ENCODE results near the gene TANC2.

The TANC2 gene

DNA sequence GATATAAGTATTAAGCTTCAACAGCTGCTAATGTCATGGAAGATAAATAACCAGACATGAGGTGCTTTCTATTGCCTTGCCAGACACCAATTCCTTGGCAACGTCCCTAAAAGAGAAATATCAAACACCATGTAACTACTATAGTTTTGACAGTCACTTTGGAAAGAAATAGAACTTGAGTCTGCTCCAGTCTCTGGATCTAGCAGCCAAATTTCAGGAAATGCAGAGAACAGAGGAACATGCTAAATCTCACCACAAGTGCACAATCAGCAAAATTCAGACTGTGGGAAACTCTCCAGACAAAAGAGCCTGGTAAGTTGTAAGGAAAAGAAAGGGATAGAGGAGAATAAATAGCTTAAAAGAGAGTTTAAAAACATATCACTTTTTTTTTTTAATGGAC lies 28.4 kb upstream of the TANC2 start:
- Mint-ChIP-seq H3K4me3 (no peak overlapping the region), H3K27ac (no peak overlapping the region), H3K27me3 (ENCODE audit: low read depth) (peaks cover 24% of the 10 kb centered on the region), H3K4me1 (ENCODE audit: low read depth) (no peaks in the 10 kb centered on the region), H3K9me3 (peaks cover 16% of the 10 kb centered on the region), H3K36me3 (ENCODE audit: low read depth) (no peaks in the 10 kb centered on the region)

DNA sequence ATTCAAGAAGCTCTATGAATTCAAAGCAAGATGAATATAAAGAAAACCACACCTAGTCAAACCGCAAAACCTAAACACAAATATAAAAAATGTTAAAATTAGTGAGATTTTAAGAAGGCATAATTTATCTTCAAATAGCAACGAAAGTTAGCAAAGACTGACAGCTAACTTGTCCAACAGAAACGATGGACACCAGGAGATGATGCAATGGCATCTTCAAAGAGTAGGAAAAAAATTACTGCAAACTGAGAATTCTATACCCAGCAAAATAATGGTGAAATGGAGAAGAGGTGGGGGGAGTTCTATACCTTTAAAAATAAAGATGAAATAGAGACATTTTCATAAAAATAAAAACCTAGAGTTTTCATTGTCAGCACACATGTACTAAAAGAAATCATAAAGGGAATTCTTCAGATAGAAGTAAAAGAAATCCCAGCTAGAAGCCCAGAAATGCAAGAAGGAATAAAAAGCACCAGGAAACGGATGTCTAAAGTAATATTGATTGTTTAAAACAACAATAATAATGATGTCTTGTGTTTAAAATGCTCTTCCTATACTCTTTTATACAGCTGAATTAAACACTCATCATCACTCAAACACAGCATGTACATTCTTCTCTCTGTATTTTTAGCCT lies 24.6 kb upstream of the TANC2 start:
- H3K4me3 Mint-ChIP-seq, result no peak overlapping the region
- no peak overlapping the region for H3K27ac Mint-ChIP-seq
- H3K4me1 Mint-ChIP-seq (ENCODE audit: low read depth), result no peaks in the 10 kb centered on the region
- H3K36me3 Mint-ChIP-seq (ENCODE audit: low read depth), result no peaks in the 10 kb centered on the region
- H3K27me3 Mint-ChIP-seq (ENCODE audit: low read depth), result peaks cover 27% of the 10 kb centered on the region
- H3K9me3 Mint-ChIP-seq, result peaks cover 16% of the 10 kb centered on the region

DNA sequence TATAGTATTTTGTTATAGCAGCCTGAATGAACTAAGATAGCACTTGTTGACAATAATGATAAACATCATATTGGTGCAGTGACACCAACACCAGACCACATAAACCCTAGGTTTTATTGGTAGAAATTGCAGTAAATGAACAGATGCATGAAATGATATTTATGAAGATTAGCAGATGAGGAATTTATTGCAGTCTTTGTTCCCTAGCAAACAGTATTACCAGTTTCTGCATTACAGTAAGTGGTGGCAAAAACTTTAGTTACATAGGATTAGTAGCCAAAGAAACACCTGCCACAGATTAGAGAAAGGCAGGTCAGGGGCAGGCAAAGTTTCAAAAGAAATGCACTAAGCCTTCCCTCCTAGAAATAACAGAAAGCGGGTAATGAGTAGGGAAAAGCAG lies 17.7 kb upstream of the TANC2 start:
- no peak overlapping the region for H3K27ac Mint-ChIP-seq
- H3K4me3 Mint-ChIP-seq, result no peak overlapping the region
- H3K27me3 Mint-ChIP-seq (ENCODE audit: low read depth), result peaks cover 14% of the 10 kb centered on the region
- no peaks in the 10 kb centered on the region for H3K9me3 Mint-ChIP-seq
- H3K4me1 Mint-ChIP-seq (ENCODE audit: low read depth), result no peaks in the 10 kb centered on the region
- H3K36me3 Mint-ChIP-seq (ENCODE audit: low read depth), result no peaks in the 10 kb centered on the region

DNA sequence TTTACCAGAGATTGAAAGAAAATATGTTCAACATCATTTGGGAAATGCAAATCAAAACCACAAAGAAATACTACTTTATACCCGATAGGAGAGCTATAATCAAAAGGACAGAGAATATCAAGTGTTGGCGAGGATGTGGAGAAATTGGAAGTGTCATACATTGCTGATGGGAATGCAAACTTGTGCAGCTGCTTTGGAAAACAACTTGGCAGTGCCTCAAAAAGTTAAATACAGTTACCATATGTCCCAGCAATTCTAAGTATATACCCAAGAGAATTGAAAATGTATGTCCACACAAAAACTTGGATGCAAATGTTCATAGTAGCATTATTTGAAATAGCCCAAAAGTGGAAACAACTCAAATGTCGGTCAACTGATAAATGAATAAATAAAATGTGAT lies 17.0 kb upstream of the TANC2 start:
- Mint-ChIP-seq H3K36me3 (ENCODE audit: low read depth) (no peaks in the 10 kb centered on the region), H3K4me1 (ENCODE audit: low read depth) (no peaks in the 10 kb centered on the region), H3K27me3 (ENCODE audit: low read depth) (peaks cover 10% of the 10 kb centered on the region), H3K4me3 (no peak overlapping the region), H3K27ac (no peak overlapping the region), H3K9me3 (no peaks in the 10 kb centered on the region)

DNA sequence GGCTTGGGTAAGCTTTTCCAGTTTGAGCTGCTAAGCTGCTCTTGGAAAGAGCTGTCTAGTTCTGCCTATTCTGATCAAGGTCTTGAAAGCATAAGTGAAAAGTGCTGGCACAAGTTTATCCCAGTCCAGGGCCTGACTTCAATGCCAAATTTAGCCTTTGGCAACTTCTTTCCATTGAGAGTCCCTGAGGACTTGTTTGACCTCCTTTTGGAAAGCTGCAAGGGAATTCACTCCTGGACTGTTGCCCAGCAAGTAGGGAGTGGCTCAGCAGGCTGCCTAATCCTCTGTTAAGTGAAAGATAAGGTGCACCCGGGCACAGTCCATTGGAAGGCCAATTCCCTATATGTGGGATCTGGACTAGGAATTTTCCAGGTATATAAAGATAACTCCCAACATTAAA lies 16.0 kb upstream of the TANC2 start:
- H3K4me3 Mint-ChIP-seq, result no peak overlapping the region
- H3K27me3 Mint-ChIP-seq (ENCODE audit: low read depth), result peaks cover 10% of the 10 kb centered on the region
- H3K4me1 Mint-ChIP-seq (ENCODE audit: low read depth), result no peaks in the 10 kb centered on the region
- H3K36me3 Mint-ChIP-seq (ENCODE audit: low read depth), result no peaks in the 10 kb centered on the region
- no peak overlapping the region for H3K27ac Mint-ChIP-seq
- H3K9me3 Mint-ChIP-seq, result no peaks in the 10 kb centered on the region

DNA sequence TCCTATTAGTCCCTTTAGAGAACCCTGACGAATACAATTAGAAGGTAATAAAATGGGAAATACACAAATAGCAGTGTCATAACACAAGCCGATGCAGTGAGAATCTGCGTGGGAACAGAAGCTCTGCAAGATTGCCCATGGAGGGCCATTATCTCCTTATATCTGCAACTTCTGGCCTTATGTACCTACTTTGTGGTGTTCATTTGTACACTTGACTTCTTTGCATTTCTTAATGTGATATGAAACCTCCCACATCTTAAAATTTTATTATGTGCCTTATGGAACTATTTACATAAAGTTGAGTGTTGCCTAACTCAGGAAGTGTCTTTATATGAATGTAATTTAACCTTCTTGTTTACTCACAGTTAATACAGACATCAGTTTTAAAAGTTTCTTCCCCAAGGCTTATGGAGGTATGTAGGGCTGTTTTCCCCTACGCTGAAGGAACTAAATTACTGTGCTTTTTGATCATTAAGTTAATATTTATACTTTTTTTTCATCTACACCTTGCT lies 10.1 kb upstream of the TANC2 start:
- no peak overlapping the region for H3K27ac Mint-ChIP-seq
- H3K36me3 Mint-ChIP-seq (ENCODE audit: low read depth), result no peaks in the 10 kb centered on the region
- no peak overlapping the region for H3K4me3 Mint-ChIP-seq
- H3K4me1 Mint-ChIP-seq (ENCODE audit: low read depth), result no peaks in the 10 kb centered on the region
- H3K27me3 Mint-ChIP-seq (ENCODE audit: low read depth), result peaks cover 15% of the 10 kb centered on the region
- no peaks in the 10 kb centered on the region for H3K9me3 Mint-ChIP-seq

DNA sequence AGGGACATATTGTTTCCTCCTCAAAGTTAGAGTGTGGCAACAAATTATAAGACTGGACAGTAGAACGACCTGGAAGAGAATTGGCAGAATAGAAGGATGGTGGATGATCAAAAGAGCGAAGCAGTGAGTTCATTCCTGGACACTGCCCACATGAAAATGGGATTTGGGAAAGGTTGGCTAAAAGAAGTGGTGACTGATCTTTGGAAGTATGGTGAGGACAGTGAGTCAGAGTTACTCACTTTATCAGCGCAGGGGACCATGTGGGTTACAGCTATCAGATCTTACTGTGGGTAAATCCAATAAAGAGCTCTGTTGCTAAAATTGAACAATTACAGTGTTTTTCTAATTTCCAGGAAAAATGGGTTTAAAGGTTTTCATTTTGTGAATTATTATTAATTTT lies 2.7 kb upstream of the TANC2 start:
- Mint-ChIP-seq H3K4me3 (no peak overlapping the region), H3K36me3 (ENCODE audit: low read depth) (no peaks in the 10 kb centered on the region), H3K27ac (no peak overlapping the region), H3K9me3 (no peaks in the 10 kb centered on the region), H3K4me1 (ENCODE audit: low read depth) (peaks cover 20% of the 10 kb centered on the region), H3K27me3 (ENCODE audit: low read depth) (peaks cover 70% of the 10 kb centered on the region)

DNA sequence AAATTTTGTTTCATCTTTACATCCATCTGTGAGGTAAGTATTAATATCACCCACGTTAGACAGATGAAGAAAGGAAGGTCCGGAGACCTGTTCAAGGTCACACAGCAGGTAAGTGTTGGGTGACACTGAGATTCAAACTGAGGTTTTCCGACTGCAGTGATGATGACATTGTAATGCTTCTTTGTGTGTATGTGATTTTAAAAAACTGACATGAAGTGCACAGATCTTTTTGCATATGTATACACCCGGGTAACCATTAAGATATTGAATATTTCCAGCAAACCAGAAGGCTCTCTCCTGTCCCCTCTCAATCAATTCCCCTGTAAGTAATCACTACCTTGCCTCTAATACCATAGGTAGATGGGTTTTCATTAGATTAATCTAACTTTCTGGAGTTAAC lies 1.5 kb upstream of the TANC2 start:
- H3K27ac Mint-ChIP-seq, result no peak overlapping the region
- H3K27me3 Mint-ChIP-seq (ENCODE audit: low read depth), result peaks cover 77% of the 10 kb centered on the region
- H3K4me3 Mint-ChIP-seq, result no peak overlapping the region
- no peaks in the 10 kb centered on the region for H3K36me3 Mint-ChIP-seq (ENCODE audit: low read depth)
- peaks cover 24% of the 10 kb centered on the region for H3K4me1 Mint-ChIP-seq (ENCODE audit: low read depth)
- no peaks in the 10 kb centered on the region for H3K9me3 Mint-ChIP-seq

DNA sequence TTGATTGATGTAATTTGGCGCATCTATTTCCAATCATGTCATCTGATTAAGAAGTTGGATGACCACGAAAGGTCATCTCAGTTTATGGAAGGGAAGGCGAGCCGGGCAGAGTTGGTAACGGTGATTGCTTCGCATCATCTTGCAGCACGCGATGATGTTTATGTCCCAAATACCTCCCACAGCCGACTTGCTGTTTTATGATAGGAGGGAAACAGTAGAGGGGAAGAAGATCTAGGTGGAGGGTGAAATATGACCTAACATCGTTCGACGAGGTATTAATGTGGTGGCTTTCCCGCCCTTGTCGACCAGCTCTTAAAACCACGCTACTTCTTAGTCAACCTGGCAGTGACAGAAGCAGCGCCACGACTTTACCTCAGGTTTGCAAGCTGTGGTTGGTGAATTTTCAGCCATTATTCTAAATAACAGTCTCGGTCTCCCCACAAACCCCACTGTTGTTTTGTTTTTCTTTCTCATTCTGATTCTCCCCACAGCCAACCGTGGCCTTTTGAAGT lies 805 bp upstream of the TANC2 start:
- no peaks in the 10 kb centered on the region for H3K36me3 Mint-ChIP-seq (ENCODE audit: low read depth)
- peak overlapping the region; percentile 71 for H3K27ac Mint-ChIP-seq
- H3K9me3 Mint-ChIP-seq, result no peaks in the 10 kb centered on the region
- H3K4me1 Mint-ChIP-seq (ENCODE audit: low read depth), result peaks cover 24% of the 10 kb centered on the region
- H3K27me3 Mint-ChIP-seq (ENCODE audit: low read depth), result peaks cover 73% of the 10 kb centered on the region
- peak overlapping the region; percentile 66 for H3K4me3 Mint-ChIP-seq

DNA sequence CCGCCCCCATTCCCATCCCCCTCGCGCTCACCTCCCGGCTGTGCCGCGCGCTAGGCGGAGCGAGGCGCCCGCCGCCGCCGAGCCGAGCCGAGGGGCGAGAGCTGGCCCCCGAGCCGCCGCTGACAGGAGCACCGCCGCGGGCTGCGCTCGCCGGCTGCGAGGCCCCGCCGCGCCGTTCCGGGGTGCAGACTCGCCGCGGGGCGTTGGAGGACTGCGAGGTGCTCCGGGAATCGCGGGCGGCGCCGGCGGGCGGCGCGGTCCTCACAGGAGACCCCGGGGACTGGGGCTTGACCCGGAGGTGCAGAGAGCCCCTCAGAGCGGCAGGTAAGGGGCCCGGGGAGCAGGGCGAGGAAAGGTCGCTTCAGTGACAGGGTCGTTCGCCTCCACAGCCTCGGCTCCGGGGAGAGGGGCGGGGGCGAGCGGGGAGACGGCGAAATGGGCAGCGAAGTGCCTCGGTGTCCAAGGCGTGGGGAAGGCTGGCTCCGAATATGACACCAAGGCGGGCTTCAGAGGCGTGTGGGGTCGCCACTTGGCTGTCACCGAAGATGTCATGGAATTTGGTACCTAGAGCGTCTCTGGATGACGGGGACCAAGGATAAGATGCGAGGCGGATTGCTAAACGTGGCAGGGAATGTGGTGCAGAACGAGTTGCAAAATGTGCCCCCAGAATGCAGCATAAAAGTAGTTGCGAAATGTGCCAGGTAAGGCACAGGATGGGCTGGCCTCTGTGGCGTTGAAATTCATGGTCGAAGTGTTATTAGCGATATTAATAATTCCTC lies 580 bp downstream of the TANC2 start:
- Mint-ChIP-seq H3K27me3 (ENCODE audit: low read depth) (peaks cover 71% of the 10 kb centered on the region), H3K9me3 (no peaks in the 10 kb centered on the region), H3K4me1 (ENCODE audit: low read depth) (peaks cover 24% of the 10 kb centered on the region), H3K4me3 (peak overlapping the region; percentile 72), H3K36me3 (ENCODE audit: low read depth) (no peaks in the 10 kb centered on the region), H3K27ac (no peak overlapping the region)

DNA sequence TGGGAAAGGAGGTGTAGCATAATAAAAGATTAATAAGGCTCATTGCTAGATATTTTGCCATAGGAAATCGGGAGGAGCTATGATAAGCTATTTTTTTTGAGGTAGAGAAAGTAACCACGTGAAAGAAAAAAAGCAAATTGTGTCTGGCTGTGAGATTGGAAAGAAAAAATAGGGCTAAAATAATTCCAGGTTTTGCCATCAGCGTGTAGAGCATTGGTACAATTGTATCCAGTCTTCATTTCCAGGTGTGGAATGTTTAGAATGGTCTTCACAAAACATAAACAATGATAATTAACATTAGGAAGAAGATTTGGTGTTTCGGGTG lies 1.1 kb downstream of the TANC2 start:
- H3K4me1 Mint-ChIP-seq (ENCODE audit: low read depth), result peaks cover 24% of the 10 kb centered on the region
- H3K27me3 Mint-ChIP-seq (ENCODE audit: low read depth), result peaks cover 69% of the 10 kb centered on the region
- no peaks in the 10 kb centered on the region for H3K9me3 Mint-ChIP-seq
- H3K36me3 Mint-ChIP-seq (ENCODE audit: low read depth), result no peaks in the 10 kb centered on the region
- no peak overlapping the region for H3K27ac Mint-ChIP-seq
- H3K4me3 Mint-ChIP-seq, result peak overlapping the region; percentile 72

DNA sequence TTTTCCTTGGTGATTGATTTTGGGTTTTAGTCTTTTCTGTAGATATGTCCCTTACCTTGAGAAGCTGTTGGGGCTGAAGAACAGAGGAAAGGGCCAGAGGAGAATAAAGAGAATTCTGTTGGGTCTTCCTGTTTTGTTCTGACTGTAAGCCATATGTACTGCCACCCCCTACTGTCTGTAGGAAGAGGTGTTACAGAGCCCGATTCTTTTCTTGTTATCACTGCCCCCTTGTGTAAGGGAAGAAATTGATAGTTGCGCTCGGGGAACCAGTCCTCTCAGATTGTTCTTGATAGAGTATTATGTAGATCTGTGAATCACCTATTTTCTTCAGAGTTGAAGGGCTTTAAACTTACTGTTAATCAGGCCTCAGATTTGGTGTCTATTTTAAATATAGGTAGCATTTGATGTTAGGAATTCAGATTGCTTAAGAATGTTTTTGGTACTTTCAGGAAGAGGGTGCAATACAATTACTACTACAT lies 2.4 kb downstream of the TANC2 start:
- Mint-ChIP-seq H3K36me3 (ENCODE audit: low read depth) (no peaks in the 10 kb centered on the region), H3K9me3 (no peaks in the 10 kb centered on the region), H3K27me3 (ENCODE audit: low read depth) (peaks cover 56% of the 10 kb centered on the region), H3K4me1 (ENCODE audit: low read depth) (peaks cover 24% of the 10 kb centered on the region), H3K4me3 (peak overlapping the region; percentile 33), H3K27ac (no peak overlapping the region)

DNA sequence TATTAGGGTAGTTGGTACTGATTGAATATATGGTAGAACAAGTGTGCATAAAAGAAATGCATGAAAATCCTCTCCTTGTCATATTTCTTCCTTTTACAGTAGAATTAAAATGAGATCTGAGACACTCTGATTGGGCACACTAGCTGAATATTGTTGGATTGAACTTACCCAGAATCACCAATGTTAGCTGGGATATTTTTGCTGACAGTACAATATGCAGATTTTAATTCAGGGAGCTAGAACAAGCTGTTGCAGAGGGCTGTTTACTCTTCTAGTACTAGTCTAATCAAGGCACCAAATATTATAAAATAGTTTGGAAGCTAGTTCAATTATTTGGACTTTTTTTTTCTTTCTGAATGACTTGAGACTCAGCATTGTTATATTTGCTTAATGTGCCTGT lies 4.6 kb downstream of the TANC2 start:
- Mint-ChIP-seq H3K36me3 (ENCODE audit: low read depth) (no peaks in the 10 kb centered on the region), H3K9me3 (no peaks in the 10 kb centered on the region), H3K27me3 (ENCODE audit: low read depth) (peaks cover 39% of the 10 kb centered on the region), H3K27ac (no peak overlapping the region), H3K4me1 (ENCODE audit: low read depth) (peaks cover 16% of the 10 kb centered on the region), H3K4me3 (no peak overlapping the region)

DNA sequence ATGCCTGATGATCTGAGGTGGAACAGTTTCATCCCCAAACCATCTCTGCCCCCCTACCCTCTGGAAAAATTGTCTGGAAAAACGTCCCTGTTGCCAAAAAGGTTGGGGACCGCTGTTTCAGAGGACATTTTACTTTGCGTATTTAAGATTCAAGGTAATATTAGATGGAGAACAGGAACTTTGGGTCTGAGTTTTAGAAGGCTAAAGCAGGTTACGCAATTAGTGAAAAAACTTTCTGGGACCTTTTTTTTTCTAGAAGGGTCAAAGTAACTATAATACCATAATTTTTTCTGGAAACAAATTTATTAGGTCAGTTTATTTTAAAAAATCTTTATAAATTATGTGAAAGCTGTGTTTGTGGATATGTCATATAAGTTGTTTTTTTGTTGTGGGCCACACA lies 5.8 kb downstream of the TANC2 start:
- Mint-ChIP-seq H3K4me3 (no peak overlapping the region), H3K27me3 (ENCODE audit: low read depth) (peaks cover 37% of the 10 kb centered on the region), H3K9me3 (no peaks in the 10 kb centered on the region), H3K4me1 (ENCODE audit: low read depth) (peaks cover 12% of the 10 kb centered on the region), H3K36me3 (ENCODE audit: low read depth) (no peaks in the 10 kb centered on the region), H3K27ac (no peak overlapping the region)

DNA sequence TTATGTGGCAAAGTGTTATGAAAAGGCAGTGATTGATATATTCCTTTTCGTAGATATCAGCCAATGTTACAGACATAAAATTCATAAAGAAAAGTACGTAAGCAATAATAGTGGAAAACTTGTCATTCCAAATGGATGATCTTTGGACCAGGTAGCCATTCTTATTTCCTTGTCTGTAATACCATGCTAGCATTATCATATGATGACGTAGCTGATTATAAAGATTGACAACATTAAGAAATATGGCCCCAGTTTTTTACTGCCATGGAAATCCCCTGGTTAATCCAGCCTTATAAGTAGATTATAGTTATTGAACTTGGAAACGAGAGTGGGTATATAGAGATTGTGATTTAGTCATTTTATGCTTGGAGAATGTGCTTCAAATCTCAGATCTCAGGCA lies 8.8 kb downstream of the TANC2 start:
- Mint-ChIP-seq H3K27ac (no peak overlapping the region), H3K9me3 (no peaks in the 10 kb centered on the region), H3K36me3 (ENCODE audit: low read depth) (no peaks in the 10 kb centered on the region), H3K4me3 (no peak overlapping the region), H3K4me1 (ENCODE audit: low read depth) (no peaks in the 10 kb centered on the region), H3K27me3 (ENCODE audit: low read depth) (peaks cover 17% of the 10 kb centered on the region)
